ENCODE results near the gene EFNB3. TPM values are rescaled to one million over a fixed set of nuclear protein-coding genes. Genes with fewer than 3 reads are reported as not detected.

The EFNB3 gene
- total and polyA plus RNA-seq, 2 of the 4 experiments (the other 2 are of a cell fraction), result 0.54 to 2.0 TPM

DNA sequence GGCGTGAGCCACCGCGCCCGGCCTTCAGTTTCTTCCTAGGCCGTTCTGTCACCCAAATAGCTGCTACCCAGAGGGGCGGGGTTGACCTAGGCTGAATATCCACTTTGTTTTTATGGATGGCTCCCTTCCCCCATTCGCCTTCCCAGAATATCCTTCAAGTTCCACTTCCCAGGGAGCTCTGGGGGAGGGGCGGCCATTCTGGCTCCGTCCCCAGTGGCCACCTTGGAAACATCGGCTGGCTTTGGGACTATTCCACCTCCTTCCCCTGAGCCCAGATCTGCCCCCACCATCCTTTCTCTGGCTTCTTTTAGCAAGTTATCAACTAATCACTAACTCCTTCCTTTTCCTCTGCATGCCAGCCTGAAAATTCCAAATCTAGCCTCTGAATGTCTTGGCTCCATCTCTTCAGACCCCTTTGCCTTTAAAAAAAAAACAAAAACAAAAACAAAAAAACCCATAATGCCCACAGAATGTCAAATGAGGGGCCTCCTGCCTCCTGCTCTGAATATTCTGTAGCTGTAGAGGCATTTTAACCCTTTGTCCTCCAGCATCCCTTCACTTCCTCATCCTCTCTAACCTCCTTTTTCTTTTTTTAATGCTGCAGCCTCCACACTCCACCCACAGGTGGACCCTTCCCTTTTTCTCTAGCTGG is 47.9 kb upstream of the EFNB3 start:
- Histone ChIP-seq H3K27me3 (ENCODE audit: control insufficient read depth, insufficient read depth, low read length) (peaks cover 34% of the 10 kb centered on the region), H2BK15ac (ENCODE audit: low read depth, low read length) (no peak overlapping the region), H2BK120ac (ENCODE audit: low read depth, low read length) (no peak overlapping the region), H4K91ac (ENCODE audit: insufficient read depth, low read depth, low read length) (no peak overlapping the region), H3K14ac (replicated peaks; ENCODE audit: low read depth, low read length) (no peak overlapping the region), H3K27ac (ENCODE audit: insufficient read depth, low read length) (no peak overlapping the region), H3K56ac (ENCODE audit: extremely low read depth, insufficient read depth, low read length) (no peak overlapping the region), H3K4me1 (ENCODE audit: control insufficient read depth, insufficient read depth, low read length) (no peaks in the 10 kb centered on the region; the same call in 1 of the 2 replicates), H4K20me1 (ENCODE audit: insufficient read depth, low read length) (no peaks in the 10 kb centered on the region; the same call in none of the 2 replicates), H3K79me1 (ENCODE audit: low read depth in 1 of 2, low read length in 2 of 2) (no peaks in the 10 kb centered on the region), H3K23ac (ENCODE audit: low read depth, low read length) (no peak overlapping the region), H2AK5ac (ENCODE audit: low read depth, low read length) (no peak overlapping the region), H2BK20ac (ENCODE audit: low read depth, low read length) (no peak overlapping the region), H3K4me2 (ENCODE audit: low read depth, low read length) (no peak overlapping the region), H4K5ac (ENCODE audit: low read depth, low read length) (no peak overlapping the region), H3K9me1 (ENCODE audit: insufficient read depth, low read length) (no peaks in the 10 kb centered on the region), H3K9ac (ENCODE audit: low read depth, low read length) (no peak overlapping the region), H3K36me3 (ENCODE audit: control insufficient read depth, insufficient read depth, low read length) (no peaks in the 10 kb centered on the region), H3K9me3 (ENCODE audit: control insufficient read depth, insufficient read depth, low read length) (no peaks in the 10 kb centered on the region; the same call in 1 of the 2 replicates), H2AK9ac (replicated peaks; ENCODE audit: low read depth, low read length, poor library complexity) (no peak overlapping the region), H2BK5ac (ENCODE audit: low read depth, low read length, poor library complexity, severe bottlenecking) (no peak overlapping the region), H3K4me3 (ENCODE audit: insufficient read depth, low read depth, low read length) (no peak overlapping the region), H3K4ac (ENCODE audit: low read depth, low read length) (no peak overlapping the region), H3K18ac (ENCODE audit: low read depth, low read length) (no peak overlapping the region), H4K8ac (ENCODE audit: low read depth in 2 of 2, low read length in 2 of 2) (no peak overlapping the region), H2AFZ (replicated peaks; ENCODE audit: low read length, poor library complexity) (no peak overlapping the region)
- no TSS peak for BruUV-seq (replicated peaks)
- intact Hi-C loops (cut with micrococcal nuclease), result no loop called here
- in situ Hi-C loops (cut with MboI; ENCODE audit: low sequenced_read_pairs), result no loop called here
- no peak for DNase-seq
- dilution Hi-C loops (cut with HindIII; ENCODE audit: low sequenced_read_pairs, unreplicated experiment), result no loop called here
- TF ChIP-seq, protein P1, sequence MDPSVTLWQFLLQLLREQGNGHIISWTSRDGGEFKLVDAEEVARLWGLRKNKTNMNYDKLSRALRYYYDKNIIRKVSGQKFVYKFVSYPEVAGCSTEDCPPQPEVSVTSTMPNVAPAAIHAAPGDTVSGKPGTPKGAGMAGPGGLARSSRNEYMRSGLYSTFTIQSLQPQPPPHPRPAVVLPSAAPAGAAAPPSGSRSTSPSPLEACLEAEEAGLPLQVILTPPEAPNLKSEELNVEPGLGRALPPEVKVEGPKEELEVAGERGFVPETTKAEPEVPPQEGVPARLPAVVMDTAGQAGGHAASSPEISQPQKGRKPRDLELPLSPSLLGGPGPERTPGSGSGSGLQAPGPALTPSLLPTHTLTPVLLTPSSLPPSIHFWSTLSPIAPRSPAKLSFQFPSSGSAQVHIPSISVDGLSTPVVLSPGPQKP (IDR thresholded peaks at IDR 0.05; ENCODE audit: borderline replicate concordance, low read depth, low read length), result no peak
- no peak for TF ChIP-seq RCOR1 (IDR thresholded peaks at IDR 0.05; ENCODE audit: insufficient replicate concordance, low read length)
- ChIA-PET POLR2A (ENCODE audit: unreplicated experiment) (no interaction called here), CTCF (no interaction called here)
- no peak for ATAC-seq (ENCODE audit: low read depth)
- whole genome bisulfite sequencing, 2 experiments (ENCODE audit: extremely low coverage in 2 of 2, insufficient read length in 1 of 2), result 20% methylated on average over 8 of the region's 10 CpGs; no CpG with 5 or more reads in 1 of the 2 experiments
